HG03521 (cell line): ENCODE data around the gene ASXL3.

Experiments
- ATAC-seq: cut with Tn5 transposase; IDR thresholded peaks from one replicate; pipeline ENCODE4 v1.9.1; 2021; ENCODE audit warnings: mild to moderate bottlenecking, moderate library complexity; ENCODE audit not compliant: unreplicated experiment

Gene ASXL3

GRCh38 chr18:33577685-33578517 lies at the start of gene ASXL3:
ASXL3 (plus strand) TSS chr18:33578219; CDS start chr18:33578632, 413 bp downstream.
- no peak for ATAC-seq

GRCh38 chr18:33532978-33533377 lies 45.0 kb upstream of the ASXL3 start:
- ATAC-seq = no peak

GRCh38 chr18:33536904-33537303 lies 41.1 kb upstream of the ASXL3 start:
- no peak for ATAC-seq

- ATAC-seq = no peak
Observed at GRCh38 chr18:33538418-33539042, 39.5 kb upstream of the ASXL3 start.

- ATAC-seq = no peak
Observed at GRCh38 chr18:33540392-33540791, 37.6 kb upstream of the ASXL3 start.

GRCh38 chr18:33541316-33541715 lies 36.7 kb upstream of the ASXL3 start:
- no peak for ATAC-seq

GRCh38 chr18:33556846-33557245 lies 21.2 kb upstream of the ASXL3 start:
- no peak for ATAC-seq

GRCh38 chr18:33557706-33558105 lies 20.3 kb upstream of the ASXL3 start:
- no peak for ATAC-seq

GRCh38 chr18:33558529-33558928 lies 19.5 kb upstream of the ASXL3 start:
- no peak for ATAC-seq

- ATAC-seq = no peak
Observed at GRCh38 chr18:33560686-33561370, 17.2 kb upstream of the ASXL3 start.

- no peak for ATAC-seq
Observed at GRCh38 chr18:33562741-33563140, 15.3 kb upstream of the ASXL3 start.

- no peak for ATAC-seq
Observed at GRCh38 chr18:33567705-33568104, 10.3 kb upstream of the ASXL3 start.

GRCh38 chr18:33571998-33572787 lies 5.8 kb upstream of the ASXL3 start:
- no peak for ATAC-seq

GRCh38 chr18:33573193-33573592 lies 4.8 kb upstream of the ASXL3 start:
- no peak for ATAC-seq

GRCh38 chr18:33575451-33575850 lies 2.6 kb upstream of the ASXL3 start:
- ATAC-seq = no peak

- ATAC-seq = no peak
Observed at GRCh38 chr18:33576999-33577646, 896 bp upstream of the ASXL3 start.

- no peak for ATAC-seq
Observed at GRCh38 chr18:33578518-33579348, 714 bp downstream of the ASXL3 start.

GRCh38 chr18:33579349-33580215 lies 1.6 kb downstream of the ASXL3 start:
- no peak for ATAC-seq

GRCh38 chr18:33580546-33580945 lies 2.5 kb downstream of the ASXL3 start:
- no peak for ATAC-seq
